ENCODE data around the gene HS6ST1. TPM values are rescaled to one million over a fixed set of nuclear protein-coding genes. Genes with fewer than 3 reads are reported as not detected.

HS6ST1 gene
- total RNA-seq, 1 experiment from 2014 or later = 21.5 TPM

- H3K79me2 ChIP-seq (ENCODE audit: low read length) = no peaks in the 10 kb centered on the region
- H3K9ac ChIP-seq (ENCODE audit: low read length) = no peak overlapping the region
- no peaks in the 10 kb centered on the region for H3K27me3 ChIP-seq (ENCODE audit: low read length)
- no peak overlapping the region for H3K4me3 ChIP-seq (ENCODE audit: low read length)
- no peaks in the 10 kb centered on the region for H4K20me1 ChIP-seq (ENCODE audit: low read length)
- H3K4me2 ChIP-seq (ENCODE audit: low read length) = no peak overlapping the region
- no TSS peak for BruUV-seq (replicated peaks)
- no peaks in the 10 kb centered on the region for H3K9me2 ChIP-seq (replicated peaks; ENCODE audit: low read length)
- no peak for TF ChIP-seq CTCF (conservative IDR thresholded peaks at IDR 0.05; ENCODE audit: low read depth, low read length)
- ATAC-seq (no peak), DNase-seq (no peak)
- H3K4me1 ChIP-seq (ENCODE audit: insufficient read depth, low read length) = no peaks in the 10 kb centered on the region
- CTCF ChIA-PET = no interaction called here
- intact Hi-C loops (cut with micrococcal nuclease) = no loop called here
- no peaks in the 10 kb centered on the region for H3K36me3 ChIP-seq (ENCODE audit: low read depth, low read length)
- H3K27ac ChIP-seq (ENCODE audit: low read length) = no peak overlapping the region
- no peaks in the 10 kb centered on the region for H3K9me3 ChIP-seq (ENCODE audit: low read length)
- H2AFZ ChIP-seq (ENCODE audit: low read length) = no peak overlapping the region
- POLR2A ChIA-PET (ENCODE audit: unreplicated experiment) = no interaction called here
- no peaks in the 10 kb centered on the region for H3F3A ChIP-seq (ENCODE audit: low read length, unreplicated experiment)
These were observed 27.9 kb upstream of the HS6ST1 start for GRCh38 chr2:128346291-128347170.

GRCh38 chr2:128345436-128346165 lies 26.9 kb upstream of the HS6ST1 start:
- no peak overlapping the region for H3K9ac ChIP-seq (ENCODE audit: low read length)
- BruUV-seq (replicated peaks) = no TSS peak
- ChIA-PET POLR2A (ENCODE audit: unreplicated experiment) (no interaction called here), CTCF (no interaction called here)
- no peaks in the 10 kb centered on the region for H3K4me1 ChIP-seq (ENCODE audit: insufficient read depth, low read length)
- no peaks in the 10 kb centered on the region for H4K20me1 ChIP-seq (ENCODE audit: low read length)
- H3F3A ChIP-seq (ENCODE audit: low read length, unreplicated experiment) = no peaks in the 10 kb centered on the region
- no peak overlapping the region for H2AFZ ChIP-seq (ENCODE audit: low read length)
- no peaks in the 10 kb centered on the region for H3K9me3 ChIP-seq (ENCODE audit: low read length)
- no peak for DNase-seq
- no peaks in the 10 kb centered on the region for H3K36me3 ChIP-seq (ENCODE audit: low read depth, low read length)
- intact Hi-C loops (cut with micrococcal nuclease) = no loop called here
- H3K9me2 ChIP-seq (replicated peaks; ENCODE audit: low read length) = no peaks in the 10 kb centered on the region
- TF ChIP-seq EZH2phosphoT487 (IDR thresholded peaks at IDR 0.05; ENCODE audit: borderline replicate concordance, low read length) = no peak
- no peak for TF ChIP-seq EZH2 (IDR thresholded peaks at IDR 0.05; ENCODE audit: low read length, unreplicated experiment)
- TF ChIP-seq CTCF (conservative IDR thresholded peaks at IDR 0.05; ENCODE audit: low read depth, low read length) = no peak
- no peaks in the 10 kb centered on the region for H3K79me2 ChIP-seq (ENCODE audit: low read length)
- no peak overlapping the region for H3K4me3 ChIP-seq (ENCODE audit: low read length)
- no peak overlapping the region for H3K27ac ChIP-seq (ENCODE audit: low read length)
- no peak for ATAC-seq
- no peaks in the 10 kb centered on the region for H3K27me3 ChIP-seq (ENCODE audit: low read length)
- no peak overlapping the region for H3K4me2 ChIP-seq (ENCODE audit: low read length)

DNA sequence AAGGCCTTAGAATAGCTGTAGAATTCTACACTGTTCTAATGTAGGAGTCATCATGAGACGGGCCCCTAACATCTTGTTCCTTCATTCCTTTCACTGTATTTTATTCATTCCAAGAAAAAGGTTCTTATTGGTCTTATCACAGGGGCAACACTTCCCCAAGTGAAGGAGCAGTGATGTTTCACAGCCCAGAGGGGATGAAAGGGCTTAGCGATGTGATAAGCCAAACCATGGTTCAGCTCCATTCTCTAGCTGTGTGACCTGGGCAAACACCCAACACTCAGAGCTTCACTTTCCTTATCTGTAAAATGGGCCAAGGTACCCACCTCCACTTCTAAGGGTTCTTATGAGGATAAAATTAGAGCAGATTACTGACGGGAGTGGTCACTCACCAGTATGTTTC lies 25.4 kb upstream of the HS6ST1 start:
- intact Hi-C loops (cut with micrococcal nuclease) = no loop called here
- H3K4me2 ChIP-seq (ENCODE audit: low read length) = no peak overlapping the region
- ChIA-PET POLR2A (ENCODE audit: unreplicated experiment) (no interaction called here), CTCF (no interaction called here)
- no peak overlapping the region for H2AFZ ChIP-seq (ENCODE audit: low read length)
- no peaks in the 10 kb centered on the region for H3F3A ChIP-seq (ENCODE audit: low read length, unreplicated experiment)
- H3K27ac ChIP-seq (ENCODE audit: low read length) = no peak overlapping the region
- H3K9me2 ChIP-seq (replicated peaks; ENCODE audit: low read length) = no peaks in the 10 kb centered on the region
- no peaks in the 10 kb centered on the region for H3K36me3 ChIP-seq (ENCODE audit: low read depth, low read length)
- no peak for DNase-seq
- no peaks in the 10 kb centered on the region for H4K20me1 ChIP-seq (ENCODE audit: low read length)
- no peak overlapping the region for H3K9ac ChIP-seq (ENCODE audit: low read length)
- no peak for ATAC-seq
- no peaks in the 10 kb centered on the region for H3K79me2 ChIP-seq (ENCODE audit: low read length)
- BruUV-seq (replicated peaks) = no TSS peak
- no peaks in the 10 kb centered on the region for H3K4me1 ChIP-seq (ENCODE audit: insufficient read depth, low read length)
- no peaks in the 10 kb centered on the region for H3K27me3 ChIP-seq (ENCODE audit: low read length)
- no peaks in the 10 kb centered on the region for H3K9me3 ChIP-seq (ENCODE audit: low read length)
- no peak overlapping the region for H3K4me3 ChIP-seq (ENCODE audit: low read length)
- TF ChIP-seq EZH2phosphoT487 (IDR thresholded peaks at IDR 0.05; ENCODE audit: borderline replicate concordance, low read length) (no peak), CTCF (conservative IDR thresholded peaks at IDR 0.05; ENCODE audit: low read depth, low read length) (no peak)

All from PC-3 (cell line).